K562 (cell line): ENCODE measurements around the gene AP1G2. TPM values are rescaled to one million over a fixed set of nuclear protein-coding genes. Genes with fewer than 3 reads are reported as not detected.

ENCODE experiments used
- ATAC-seq: fragments of 200-7000 bp; cut with Tn5 transposase; 3 replicates; pipeline ENCODE4 v1.9.1; 2020; ENCODE audit warnings: moderate library complexity
- BruUV-seq: library from RNA; stranded (reverse); fragments of 400-500 nt; replicated peaks from 2 replicates; lab custom pipeline; 2021; lab: Mats Ljungman, UMichigan
- CTCF ChIA-PET: fragments of 300-600 bp; formaldehyde crosslinking; extraction: SDS; loops from one replicate; lab custom pipeline; 2021; ENCODE audit warnings: low intra/inter-chr PET ratio; lab: Yijun Ruan, JAX
- POLR2A ChIA-PET: fragments of 300-600, 350-650 bp; sonication (Branson Sonifier 250); formaldehyde crosslinking; extraction: SDS; loops from one replicate; lab custom pipeline; 2021; ENCODE audit warnings: antibody characterized with exemption, inconsistent platforms; lab: Yijun Ruan, JAX
- DNase-seq, 4 experiments: peaks; one replicate each; pipeline versions ENCODE4 v3.0.0 to v3.0.0-alpha.2; 2011 to 2018; ENCODE audit warnings: low spot score in 3 of 4, mixed read lengths in 3 of 4; ENCODE audit errors: extremely low read depth in 1 of 4
- FAIRE-seq: peaks from 2 replicates; lab custom pipeline; 2011; peaks lifted over from hg19 to GRCh38; lab: Jason Lieb, UNC
- H2AFZ ChIP-seq: 2 replicates; pipeline ENCODE4 v1.6.0; 2011; ENCODE audit warnings: low read depth, low read length, control low read depth, inconsistent platforms
- H3K27ac ChIP-seq: fragments of 200-600 bp; 3 replicates; pipeline ENCODE4 v1.8.0; 2011; ENCODE audit warnings: low read depth, mild to moderate bottlenecking, control low read depth, inconsistent platforms, low read length, moderate library complexity, mixed read lengths; ENCODE audit errors: extremely low read depth
- H3K27me3 ChIP-seq, 2 experiments: fragments of 300-600 bp in 1 of 2; 2 replicates in 1 of 2; 3 replicates in 1 of 2; pipeline versions ENCODE4 v1.6.0 to v1.8.0; 2011; ENCODE audit warnings: inconsistent platforms in 2 of 2, low read length in 2 of 2, mild to moderate bottlenecking in 1 of 2, mixed read lengths in 1 of 2, moderate library complexity in 1 of 2; ENCODE audit not compliant: control insufficient read depth in 2 of 2, insufficient read depth in 2 of 2
- H3K36me3 ChIP-seq: fragments of 300-600 bp; 3 replicates; pipeline ENCODE4 v1.8.0; 2011; ENCODE audit warnings: mild to moderate bottlenecking, low read length, inconsistent platforms; ENCODE audit not compliant: control insufficient read depth, insufficient read depth
- H3K4me1 ChIP-seq, 2 experiments: fragments of 200-600 bp in 1 of 2; replicated peaks in 1 of 2; 2 replicates in 1 of 2; 3 replicates in 1 of 2; pipeline versions ENCODE4 v1.5.1 to v1.8.0; 2011; ENCODE audit warnings: inconsistent platforms in 2 of 2, low read length in 2 of 2, mild to moderate bottlenecking in 1 of 2, mixed read lengths in 1 of 2, moderate library complexity in 1 of 2; ENCODE audit not compliant: control insufficient read depth in 2 of 2, insufficient read depth in 2 of 2
- H3K4me2 ChIP-seq: 2 replicates; pipeline ENCODE4 v1.6.1; 2011; ENCODE audit warnings: low read length, control low read depth, inconsistent platforms, mixed read lengths; ENCODE audit not compliant: insufficient read depth
- H3K4me3 ChIP-seq: fragments of 200-600 bp; sonication (generic), shearing (Covaris generic); 2 replicates; pipeline ENCODE4 v1.5.1; 2016; ENCODE audit warnings: control low read depth, inconsistent platforms
- H3K79me2 ChIP-seq: fragments of 200-600 bp; 3 replicates; pipeline ENCODE4 v1.8.0; 2011; ENCODE audit warnings: low read length, inconsistent platforms; ENCODE audit not compliant: control insufficient read depth, insufficient read depth
- H3K9ac ChIP-seq, 2 experiments: 2 replicates each; pipeline versions ENCODE4 v1.6.0 to v1.6.1; 2011; ENCODE audit warnings: low read depth in 2 of 2, low read length in 2 of 2, control low read depth in 1 of 2, inconsistent platforms in 1 of 2, mild to moderate bottlenecking in 1 of 2, mixed read lengths in 1 of 2; ENCODE audit not compliant: insufficient read depth in 1 of 2
- H3K9me1 ChIP-seq: one replicate; pipeline ENCODE4 v1.6.0; 2011; ENCODE audit warnings: inconsistent platforms, mild to moderate bottlenecking, low read length, moderate library complexity; ENCODE audit not compliant: control insufficient read depth, insufficient read depth
- H3K9me3 ChIP-seq: replicated peaks from 2 replicates; pipeline ENCODE4 v1.5.1; 2011; ENCODE audit warnings: low read depth, low read length, inconsistent platforms; ENCODE audit not compliant: control insufficient read depth, insufficient read depth
- H4K20me1 ChIP-seq: replicated peaks from 2 replicates; pipeline ENCODE4 v1.6.1; 2011; ENCODE audit warnings: low read length, inconsistent platforms, mixed read lengths; ENCODE audit not compliant: control insufficient read depth, insufficient read depth
- CBFA2T3 ChIP-seq: fragments of 450-650 bp; IDR thresholded peaks from 2 replicates; pipeline ENCODE4 v1.6.1; 2017
- GATAD2A ChIP-seq: fragments of 450-650 bp; IDR thresholded peaks from 2 replicates; pipeline ENCODE4 v1.6.1; 2017
- HMG20B ChIP-seq: fragments of 250-450 bp; sonication (Bioruptor Pico); IDR thresholded peaks from 2 replicates; pipeline ENCODE4 v1.5.0; 2021; ENCODE audit warnings: mild to moderate bottlenecking
- IRF2 ChIP-seq: sonication (generic); formaldehyde crosslinking; IDR thresholded peaks from 2 replicates; pipeline ENCODE4 v1.8.1; 2022; ENCODE audit warnings: mild to moderate bottlenecking, missing genetic modification reagents
- MEIS2 ChIP-seq: fragments of 450-650 bp; IDR thresholded peaks from 2 replicates; pipeline ENCODE4 v1.6.1; 2014; ENCODE audit warnings: mild to moderate bottlenecking; ENCODE audit not compliant: partially characterized antibody
- MTA3 ChIP-seq: fragments of 450-650 bp; formaldehyde crosslinking; IDR thresholded peaks from 2 replicates; pipeline ENCODE4 v1.6.1; 2017; ENCODE audit warnings: mild to moderate bottlenecking, borderline replicate concordance
- NR0B1 ChIP-seq: fragments of 450-650 bp; IDR thresholded peaks from one replicate; pipeline ENCODE4 v1.6.1; 2018; ENCODE audit warnings: mild to moderate bottlenecking, moderate library complexity; ENCODE audit not compliant: partially characterized antibody
- PHTF2 ChIP-seq: fragments of 250-450 bp; sonication (Bioruptor Pico); IDR thresholded peaks from 2 replicates; pipeline ENCODE4 v1.5.0; 2021; ENCODE audit warnings: mild to moderate bottlenecking
- POLR3G ChIP-seq: IDR thresholded peaks from 2 replicates; pipeline ENCODE4 v1.6.1; 2011; ENCODE audit not compliant: insufficient read length, insufficient replicate concordance; ENCODE audit errors: extremely low read depth
- RB1 ChIP-seq: fragments of 450-650 bp; IDR thresholded peaks from 2 replicates; pipeline ENCODE4 v1.6.1; 2017; ENCODE audit warnings: low read depth, mild to moderate bottlenecking
- SIN3A ChIP-seq, 2 experiments: fragments of 150-350 bp in 1 of 2; IDR thresholded peaks; 2 replicates each; pipeline ENCODE4 v1.6.1; 2011 to 2016; ENCODE audit warnings: borderline replicate concordance in 2 of 2, low read depth in 2 of 2, low read length in 2 of 2, mild to moderate bottlenecking in 2 of 2, moderate library complexity in 2 of 2; ENCODE audit not compliant: control insufficient read depth in 1 of 2
- SRSF1 ChIP-seq: fragments of 200-400 bp; formaldehyde crosslinking; IDR thresholded peaks from 2 replicates; pipeline ENCODE4 v1.6.1; 2017; ENCODE audit warnings: mild to moderate bottlenecking, low read depth, low read length, moderate library complexity
- STAT6 ChIP-seq: sonication (generic); formaldehyde crosslinking; IDR thresholded peaks from 2 replicates; pipeline ENCODE4 v1.8.1; 2023; ENCODE audit warnings: mild to moderate bottlenecking, missing genetic modification reagents
- ZFPM2 ChIP-seq: fragments of 250-450 bp; sonication (Bioruptor Pico); IDR thresholded peaks from 2 replicates; pipeline ENCODE4 v1.5.1; 2022; ENCODE audit warnings: mild to moderate bottlenecking
- ZNF280A ChIP-seq: fragments of 450-650 bp; IDR thresholded peaks from 2 replicates; pipeline ENCODE4 v1.6.1; 2018; ENCODE audit warnings: mild to moderate bottlenecking, low read depth; ENCODE audit not compliant: partially characterized antibody
- ZNF639 ChIP-seq, 2 experiments: fragments of 200-800 bp in 1 of 2; sonication (Bioruptor generic) in 1 of 2; sonication (generic) in 1 of 2; formaldehyde crosslinking in 1 of 2; IDR thresholded peaks in 1 of 2; conservative IDR thresholded peaks in 1 of 2; 2 replicates each; pipeline versions ENCODE4 v1.5.0 to v1.6.1; 2016 to 2020; ENCODE audit warnings: missing compliant biosample characterization in 1 of 2, missing genetic modification characterization in 1 of 2, missing genetic modification reagents in 1 of 2
- WGBS: fragments of 100-300 bp; shearing (Covaris generic); methylation state at CpG from one replicate; pipeline ENCODE4 v1.1.6; 2016; ENCODE audit warnings: low coverage, mixed read lengths; ENCODE audit not compliant: insufficient coverage; ENCODE audit errors: missing lambda C conversion rate; 5-methylcytosine and 5-hydroxymethylcytosine counted together
- in situ Hi-C: fragments of 300-500 bp; cut with MboI; formaldehyde crosslinking; loops from 4 replicates; pipeline ENCODE4 v1.15.0; 2018; ENCODE audit warnings: inconsistent platforms, mixed read lengths
- intact Hi-C: fragments of 100-400 bp; cut with micrococcal nuclease; formaldehyde crosslinking; loops from 2 replicates; pipeline ENCODE4 v1.14.2; 2022
- polyA plus RNA-seq, 8 experiments: library from polyadenylated mRNA; depleted of rRNA in 4 of 8; stranded (reverse) in 5 of 8; unstranded in 3 of 8; fragments of >200 nt; fragmentation: Nextera tagmentation in 2 of 8; fragmentation: Illumina TruSeq in 1 of 8; extraction: Ambion mirVana in 2 of 8; extraction: Trizol in 1 of 8; gene quantifications; 2 replicates each; pipeline versions ENCODE4 v1.2.1 to v1.2.3, GENCODE V29; 2011 to 2014; ENCODE audit warnings: inconsistent platforms in 1 of 8, missing spikeins in 1 of 8
- total RNA-seq, 7 experiments: library from RNA; depleted of rRNA in 6 of 7; stranded (reverse); fragments of >200 nt in 6 of 7; fragmentation: Illumina TruSeq in 2 of 7; extraction: Trizol in 2 of 7; gene quantifications; 2 replicates each; pipeline versions ENCODE4 v1.2.1 to v1.2.3, GENCODE V29; 2011 to 2021; ENCODE audit warnings: low replicate concordance in 1 of 7

AP1G2 gene
- total and polyA plus RNA-seq, 9 of the 15 experiments (the other 6 are each of a cell fraction or from before 2014, with no cell fraction given): 19.1 to 83.5 (median 33.3) TPM

- no peak overlapping the region for H3K9ac ChIP-seq
- in situ Hi-C loops: no loop called here
- no peaks in the 10 kb centered on the region for H4K20me1 ChIP-seq
- no peaks in the 10 kb centered on the region for H3K9me3 ChIP-seq
- no peak overlapping the region for H2AFZ ChIP-seq
- peaks cover 0 to 11% of the 10 kb centered on the region in 2 experiments; a peak in 2 of 5 replicates for H3K27me3 ChIP-seq
- ChIA-PET POLR2A (no interaction called here), CTCF (no interaction called here)
- FAIRE-seq: no peak
- no peak overlapping the region for H3K4me2 ChIP-seq
- H3K9me1 ChIP-seq: no peaks in the 10 kb centered on the region
- BruUV-seq: no TSS peak
- WGBS: 0% methylated on average over 1 of the region's 2 CpGs
- no peak overlapping the region for H3K27ac ChIP-seq
- H3K36me3 ChIP-seq: no peaks in the 10 kb centered on the region
- H3K4me1 ChIP-seq: no peaks in the 10 kb centered on the region; a peak in 1 of 5 replicates
- no peak for DNase-seq
- H3K4me3 ChIP-seq: no peak overlapping the region
- intact Hi-C loops: no loop called here
- H3K79me2 ChIP-seq: no peaks in the 10 kb centered on the region
- TF ChIP-seq PHTF2 (CRISPR knock-in tag) (no peak), NR0B1 (no peak), HMG20B (CRISPR knock-in tag) (no peak), GATAD2A (no peak), CBFA2T3 (no peak), MEIS2 (no peak), STAT6 (CRISPR knock-in tag) (no peak), ZFPM2 (CRISPR knock-in tag) (no peak), SRSF1 (no peak), ZNF280A (no peak), MTA3 (no peak), SIN3A (IDR thresholded peaks at IDR 0.05; ENCODE audit: borderline replicate concordance in 2 of 2, control insufficient read depth in 1 of 2, low read depth in 2 of 2, low read length in 2 of 2) (no peak), POLR3G (no peak), ZNF639 (CRISPR knock-in tag; conservative IDR thresholded peaks at IDR 0.05 in 1 of 2, IDR thresholded peaks at IDR 0.05 in 1 of 2) (no peak), RB1 (no peak), IRF2 (CRISPR knock-in tag) (no peak)
- no peak for ATAC-seq
Measured at GRCh38 chr14:23603103-23603502, 35.5 kb upstream of the AP1G2 start.
